ENCODE results near the gene ACTMAP.
A peak's percentile ranks its signal among the peaks of the same experiment; 100 is the strongest.

Gene ACTMAP

DNA sequence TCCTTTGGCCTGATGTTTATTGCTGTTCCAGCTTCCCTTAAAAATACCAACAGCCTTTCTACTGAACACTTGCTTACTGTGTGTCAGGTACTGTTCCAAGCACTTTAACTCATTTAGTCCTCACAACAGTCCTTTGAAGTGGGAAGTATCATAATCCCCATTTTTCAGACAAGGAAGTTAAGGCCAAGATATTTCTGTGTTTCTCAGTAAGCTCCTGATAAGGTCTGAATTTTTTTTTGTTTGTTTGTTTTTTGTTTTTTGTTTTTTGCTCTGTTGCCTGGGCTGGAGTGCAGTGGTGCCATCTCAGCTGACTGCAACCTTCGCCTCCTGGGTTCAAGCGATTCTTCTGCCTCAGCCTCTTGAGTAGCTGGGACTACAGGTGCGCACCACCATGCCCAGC, 8.2 kb upstream of the ACTMAP start:
- Mint-ChIP-seq H3K4me3 (peak overlapping the region in 1 of 3 experiments; percentile 33), H3K27ac (no peak overlapping the region), H3K9me3 (no peaks in the 10 kb centered on the region), H3K36me3 (ENCODE audit: low read depth) (peaks cover 72% of the 10 kb centered on the region), H3K27me3 (ENCODE audit: low read depth) (no peaks in the 10 kb centered on the region), H3K4me1 (peaks cover 9% of the 10 kb centered on the region)
- TF ChIP-seq, protein P1, sequence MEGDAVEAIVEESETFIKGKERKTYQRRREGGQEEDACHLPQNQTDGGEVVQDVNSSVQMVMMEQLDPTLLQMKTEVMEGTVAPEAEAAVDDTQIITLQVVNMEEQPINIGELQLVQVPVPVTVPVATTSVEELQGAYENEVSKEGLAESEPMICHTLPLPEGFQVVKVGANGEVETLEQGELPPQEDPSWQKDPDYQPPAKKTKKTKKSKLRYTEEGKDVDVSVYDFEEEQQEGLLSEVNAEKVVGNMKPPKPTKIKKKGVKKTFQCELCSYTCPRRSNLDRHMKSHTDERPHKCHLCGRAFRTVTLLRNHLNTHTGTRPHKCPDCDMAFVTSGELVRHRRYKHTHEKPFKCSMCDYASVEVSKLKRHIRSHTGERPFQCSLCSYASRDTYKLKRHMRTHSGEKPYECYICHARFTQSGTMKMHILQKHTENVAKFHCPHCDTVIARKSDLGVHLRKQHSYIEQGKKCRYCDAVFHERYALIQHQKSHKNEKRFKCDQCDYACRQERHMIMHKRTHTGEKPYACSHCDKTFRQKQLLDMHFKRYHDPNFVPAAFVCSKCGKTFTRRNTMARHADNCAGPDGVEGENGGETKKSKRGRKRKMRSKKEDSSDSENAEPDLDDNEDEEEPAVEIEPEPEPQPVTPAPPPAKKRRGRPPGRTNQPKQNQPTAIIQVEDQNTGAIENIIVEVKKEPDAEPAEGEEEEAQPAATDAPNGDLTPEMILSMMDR (IDR thresholded peaks at IDR 0.05; ENCODE audit: unreplicated experiment in 3 of 3), result no peak

DNA sequence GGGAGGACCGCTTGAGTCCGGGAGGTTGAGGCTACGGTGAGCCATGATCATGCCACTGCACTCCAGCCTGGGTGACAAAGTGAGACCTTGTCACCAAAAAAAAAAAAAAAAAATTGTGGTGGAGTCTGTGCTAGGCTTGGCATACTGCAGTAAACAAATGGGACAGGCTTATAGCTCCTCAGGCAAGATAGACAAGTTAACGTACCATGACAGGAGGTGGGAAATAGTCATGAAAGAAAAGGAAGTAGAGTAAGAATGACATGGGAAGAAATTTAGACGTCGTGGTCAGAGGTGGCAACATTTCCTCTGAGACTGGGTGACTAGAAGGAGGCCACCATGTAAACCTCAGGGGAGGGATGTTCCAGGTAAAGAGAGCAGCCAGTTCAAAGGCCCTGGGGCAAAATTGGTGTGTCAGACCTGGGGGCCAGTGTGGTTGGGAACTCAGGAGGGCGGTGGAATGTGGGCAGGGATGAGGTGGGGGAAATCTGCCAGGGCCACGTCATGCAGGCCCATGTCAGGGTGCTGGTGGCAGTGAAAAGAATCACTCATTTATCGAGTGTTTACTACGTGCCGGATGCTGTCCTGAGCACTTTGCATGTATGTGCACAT, 6.3 kb upstream of the ACTMAP start:
- Mint-ChIP-seq H3K4me3 (peak overlapping the region in 1 of 3 experiments; percentile 58), H3K27ac (peak overlapping the region in 2 of 3 experiments; percentile 8 to 57), H3K36me3 (ENCODE audit: low read depth) (peaks cover 58% of the 10 kb centered on the region), H3K4me1 (peaks cover 15% of the 10 kb centered on the region), H3K9me3 (no peaks in the 10 kb centered on the region), H3K27me3 (ENCODE audit: low read depth) (no peaks in the 10 kb centered on the region)
- TF ChIP-seq, protein P1 (IDR thresholded peaks at IDR 0.05; ENCODE audit: unreplicated experiment in 3 of 3), result no peak

DNA sequence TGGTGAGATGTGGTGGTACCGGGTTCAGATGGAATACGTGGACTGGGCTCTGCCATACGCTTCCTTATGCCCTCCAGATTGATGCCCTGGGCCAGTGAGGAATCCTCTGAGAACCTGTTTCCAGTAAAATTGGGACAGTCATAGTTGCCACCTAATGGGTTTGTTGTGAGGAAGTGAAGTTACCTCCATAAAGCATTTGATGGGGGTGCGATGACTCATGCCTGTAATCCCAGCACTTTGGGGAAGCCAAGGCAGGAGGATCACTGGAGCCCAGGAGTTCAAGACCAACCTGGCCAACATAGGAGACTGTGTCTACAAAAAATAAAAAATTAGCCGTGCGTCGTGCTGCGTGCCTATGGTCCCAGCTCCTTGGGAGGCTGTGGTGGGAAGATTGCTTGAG, 5.5 kb upstream of the ACTMAP start:
- H3K27me3 Mint-ChIP-seq (ENCODE audit: low read depth), result no peaks in the 10 kb centered on the region
- H3K9me3 Mint-ChIP-seq, result no peaks in the 10 kb centered on the region
- peaks cover 15% of the 10 kb centered on the region for H3K4me1 Mint-ChIP-seq
- H3K4me3 Mint-ChIP-seq, result peak overlapping the region in 1 of 3 experiments; percentile 25
- peaks cover 53% of the 10 kb centered on the region for H3K36me3 Mint-ChIP-seq (ENCODE audit: low read depth)
- H3K27ac Mint-ChIP-seq, result no peak overlapping the region
- TF ChIP-seq, protein P1 (IDR thresholded peaks at IDR 0.05; ENCODE audit: unreplicated experiment in 3 of 3), result no peak

DNA sequence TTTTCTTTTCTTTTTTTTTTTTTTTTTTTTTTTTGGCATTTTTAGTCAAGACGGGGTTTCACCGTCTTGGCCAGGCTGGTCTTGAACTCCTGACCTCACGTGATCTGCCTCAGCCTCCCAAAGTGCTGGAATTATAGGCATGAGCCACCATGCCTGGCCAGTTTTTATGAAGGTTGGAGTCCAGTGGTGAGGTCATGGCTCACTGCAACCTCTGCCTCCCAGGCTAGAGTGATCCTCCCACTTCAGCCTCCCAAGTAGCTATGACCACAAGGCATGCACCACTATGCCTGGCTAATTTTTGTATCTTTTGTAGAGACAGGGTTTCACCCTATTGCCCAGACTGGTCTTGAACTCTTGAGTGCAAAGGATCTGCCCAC, 5.0 kb upstream of the ACTMAP start:
- Mint-ChIP-seq H3K27me3 (ENCODE audit: low read depth) (no peaks in the 10 kb centered on the region), H3K4me1 (peaks cover 18% of the 10 kb centered on the region), H3K27ac (no peak overlapping the region), H3K9me3 (no peaks in the 10 kb centered on the region), H3K4me3 (peak overlapping the region in 1 of 3 experiments; percentile 12), H3K36me3 (ENCODE audit: low read depth) (peaks cover 48% of the 10 kb centered on the region)
- TF ChIP-seq, protein P1 (IDR thresholded peaks at IDR 0.05; ENCODE audit: unreplicated experiment in 3 of 3), result no peak

DNA sequence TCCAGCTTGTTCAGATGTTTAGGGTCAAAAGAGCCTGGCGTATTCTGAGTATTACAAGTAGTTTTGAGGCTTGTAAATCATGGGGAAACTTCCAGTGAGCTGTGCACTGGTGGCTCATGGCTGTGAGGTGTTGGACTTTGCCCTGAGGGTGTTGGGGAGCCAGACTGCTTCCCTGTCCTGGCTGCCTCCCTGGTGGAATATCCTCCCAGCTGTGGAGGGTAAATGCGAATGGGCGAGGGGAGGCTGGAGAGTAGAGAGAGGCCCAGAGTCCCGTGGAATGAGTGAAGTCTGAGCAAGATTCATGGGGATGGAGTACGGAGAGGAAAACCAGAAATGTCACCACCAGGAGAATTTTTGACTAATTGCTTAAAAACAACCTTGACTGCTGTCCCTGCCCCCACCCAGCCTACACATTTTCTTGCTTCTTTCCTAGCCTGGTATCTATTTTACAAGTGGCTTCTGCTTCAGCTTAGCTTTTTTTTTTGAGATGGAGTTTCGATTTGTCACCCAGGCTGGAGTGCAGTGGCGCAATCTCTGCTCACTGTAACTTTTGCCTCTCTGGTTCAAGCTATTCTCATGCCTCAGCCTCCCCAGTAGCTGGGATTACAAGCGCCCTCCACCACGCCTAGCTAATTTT, 4.5 kb upstream of the ACTMAP start:
- Mint-ChIP-seq H3K36me3 (ENCODE audit: low read depth) (peaks cover 43% of the 10 kb centered on the region), H3K27ac (peak overlapping the region; percentile 74 to 91 (median 90)), H3K9me3 (no peaks in the 10 kb centered on the region), H3K27me3 (ENCODE audit: low read depth) (no peaks in the 10 kb centered on the region), H3K4me3 (peak overlapping the region; percentile 40 to 68 (median 49)), H3K4me1 (peaks cover 23% of the 10 kb centered on the region)
- TF ChIP-seq, protein P1 (IDR thresholded peaks at IDR 0.05; ENCODE audit: unreplicated experiment in 3 of 3), result no peak
